Measurements from ENCODE around the gene KIAA0825.

DNA sequence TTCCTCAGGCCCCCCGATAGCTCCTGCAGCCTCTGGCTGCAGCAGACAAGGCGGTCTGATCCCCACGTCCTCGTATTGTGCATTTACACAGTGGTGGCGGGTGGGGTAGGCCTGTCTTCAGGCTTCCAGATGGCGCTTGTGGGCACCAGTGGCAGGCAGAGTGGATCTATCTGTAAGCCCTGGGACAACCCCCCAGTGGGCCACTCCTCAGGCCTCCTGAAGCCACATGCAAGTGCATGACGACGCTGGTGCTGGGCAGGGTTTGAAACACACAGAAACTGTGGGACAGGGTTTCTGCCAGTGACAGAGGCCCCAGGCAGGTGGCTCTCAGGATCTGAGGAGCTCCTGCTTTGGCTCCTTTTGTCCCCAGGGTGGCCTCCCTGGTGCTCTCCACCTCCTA is 42.1 kb upstream of the KIAA0825 start:
- TF ChIP-seq, protein P1, sequence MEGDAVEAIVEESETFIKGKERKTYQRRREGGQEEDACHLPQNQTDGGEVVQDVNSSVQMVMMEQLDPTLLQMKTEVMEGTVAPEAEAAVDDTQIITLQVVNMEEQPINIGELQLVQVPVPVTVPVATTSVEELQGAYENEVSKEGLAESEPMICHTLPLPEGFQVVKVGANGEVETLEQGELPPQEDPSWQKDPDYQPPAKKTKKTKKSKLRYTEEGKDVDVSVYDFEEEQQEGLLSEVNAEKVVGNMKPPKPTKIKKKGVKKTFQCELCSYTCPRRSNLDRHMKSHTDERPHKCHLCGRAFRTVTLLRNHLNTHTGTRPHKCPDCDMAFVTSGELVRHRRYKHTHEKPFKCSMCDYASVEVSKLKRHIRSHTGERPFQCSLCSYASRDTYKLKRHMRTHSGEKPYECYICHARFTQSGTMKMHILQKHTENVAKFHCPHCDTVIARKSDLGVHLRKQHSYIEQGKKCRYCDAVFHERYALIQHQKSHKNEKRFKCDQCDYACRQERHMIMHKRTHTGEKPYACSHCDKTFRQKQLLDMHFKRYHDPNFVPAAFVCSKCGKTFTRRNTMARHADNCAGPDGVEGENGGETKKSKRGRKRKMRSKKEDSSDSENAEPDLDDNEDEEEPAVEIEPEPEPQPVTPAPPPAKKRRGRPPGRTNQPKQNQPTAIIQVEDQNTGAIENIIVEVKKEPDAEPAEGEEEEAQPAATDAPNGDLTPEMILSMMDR (conservative IDR thresholded peaks at IDR 0.05; ENCODE audit: low read length): no peak
- no peak for TF ChIP-seq EZH2phosphoT487 (IDR thresholded peaks at IDR 0.05; ENCODE audit: borderline replicate concordance, low read depth, low read length)
